HG03097 (cell line): ENCODE data around the gene KCNQ2.
"Not testable (repeated sequence)": the region's sequence is repeated elsewhere in the genome, so short reads cannot be mapped to it uniquely, and the experiment has no call there.

Experiments
- ATAC-seq: cut with Tn5 transposase; IDR thresholded peaks from one replicate; pipeline ENCODE4 v1.9.1; 2021; ENCODE audit not compliant: unreplicated experiment, low FRiP score

Gene KCNQ2

GRCh38 chr20:63395723-63396122, 76.7 kb downstream of the KCNQ2 start:
- no peak for ATAC-seq

- ATAC-seq = no peak
These were observed 77.5 kb downstream of the KCNQ2 start for GRCh38 chr20:63394920-63395455.

GRCh38 chr20:63394069-63394919, 78.2 kb downstream of the KCNQ2 start:
- ATAC-seq = no peak

- ATAC-seq = no peak
These were observed 78.9 kb downstream of the KCNQ2 start for GRCh38 chr20:63393566-63393965.

GRCh38 chr20:63392465-63393365, 79.7 kb downstream of the KCNQ2 start:
- ATAC-seq = no peak

- no peak for ATAC-seq
These were observed 84.5 kb downstream of the KCNQ2 start for GRCh38 chr20:63387917-63388316.

- ATAC-seq = no peak
These were observed 85.1 kb downstream of the KCNQ2 start for GRCh38 chr20:63387393-63387792.

- no peak for ATAC-seq
These were observed 86.0 kb downstream of the KCNQ2 start for GRCh38 chr20:63386491-63386890.

GRCh38 chr20:63385819-63386218, 86.6 kb downstream of the KCNQ2 start:
- no peak for ATAC-seq

GRCh38 chr20:63384336-63384735, 88.1 kb downstream of the KCNQ2 start:
- ATAC-seq = no peak

- ATAC-seq = no peak
These were observed 88.9 kb downstream of the KCNQ2 start for GRCh38 chr20:63383556-63383955.

GRCh38 chr20:63382551-63383300, 89.7 kb downstream of the KCNQ2 start:
- no peak for ATAC-seq

GRCh38 chr20:63381781-63382431, 90.5 kb downstream of the KCNQ2 start:
- no peak for ATAC-seq

- ATAC-seq = no peak
These were observed 92.0 kb downstream of the KCNQ2 start for GRCh38 chr20:63380346-63380870.

- ATAC-seq = not testable (repeated sequence)
These were observed 92.6 kb downstream of the KCNQ2 start for GRCh38 chr20:63379872-63380271.

GRCh38 chr20:63379296-63379695, 93.2 kb downstream of the KCNQ2 start:
- ATAC-seq = no peak

- no peak for ATAC-seq
These were observed 93.8 kb downstream of the KCNQ2 start for GRCh38 chr20:63378626-63379025.

GRCh38 chr20:63377951-63378381, 94.5 kb downstream of the KCNQ2 start:
- ATAC-seq = no peak

- no peak for ATAC-seq
These were observed 95.1 kb downstream of the KCNQ2 start for GRCh38 chr20:63377256-63377941.
